22Rv1 (cell line): ENCODE results near the gene HBZ.

Experiments
- H3K27ac ChIP-seq: fragments of 450-650 bp; 2 replicates; pipeline ENCODE4 v1.5.1; 2017
- CTCF ChIP-seq: fragments of 450-650 bp; IDR thresholded peaks from 2 replicates; pipeline ENCODE4 v1.5.1; 2017; ENCODE audit warnings: mild to moderate bottlenecking
- ZFX ChIP-seq: fragments of 450-650 bp; IDR thresholded peaks from 2 replicates; pipeline ENCODE4 v1.6.1; 2017; ENCODE audit warnings: antibody characterized with exemption, borderline replicate concordance

Gene HBZ

DNA sequence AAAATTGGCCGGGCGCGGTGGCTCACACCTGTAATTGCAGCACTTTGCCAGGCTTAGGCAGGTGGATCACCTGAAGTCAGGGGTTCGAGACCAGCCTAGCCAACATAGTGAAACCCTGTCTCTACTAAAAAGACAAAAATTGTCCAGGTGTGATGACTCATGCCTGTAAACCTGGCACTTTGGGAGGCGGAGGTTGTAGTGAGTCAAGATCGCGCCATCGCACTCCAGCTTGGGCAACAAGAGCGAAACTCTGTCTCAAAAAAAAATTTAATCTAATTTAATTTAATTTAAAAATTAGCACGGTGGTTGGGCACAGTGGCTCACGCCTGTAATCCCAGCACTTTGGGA, 26.2 kb downstream of the HBZ start:
- H3K27ac ChIP-seq: no peak overlapping the region
- TF ChIP-seq CTCF: no peak
- TF ChIP-seq ZFX: no peak

DNA sequence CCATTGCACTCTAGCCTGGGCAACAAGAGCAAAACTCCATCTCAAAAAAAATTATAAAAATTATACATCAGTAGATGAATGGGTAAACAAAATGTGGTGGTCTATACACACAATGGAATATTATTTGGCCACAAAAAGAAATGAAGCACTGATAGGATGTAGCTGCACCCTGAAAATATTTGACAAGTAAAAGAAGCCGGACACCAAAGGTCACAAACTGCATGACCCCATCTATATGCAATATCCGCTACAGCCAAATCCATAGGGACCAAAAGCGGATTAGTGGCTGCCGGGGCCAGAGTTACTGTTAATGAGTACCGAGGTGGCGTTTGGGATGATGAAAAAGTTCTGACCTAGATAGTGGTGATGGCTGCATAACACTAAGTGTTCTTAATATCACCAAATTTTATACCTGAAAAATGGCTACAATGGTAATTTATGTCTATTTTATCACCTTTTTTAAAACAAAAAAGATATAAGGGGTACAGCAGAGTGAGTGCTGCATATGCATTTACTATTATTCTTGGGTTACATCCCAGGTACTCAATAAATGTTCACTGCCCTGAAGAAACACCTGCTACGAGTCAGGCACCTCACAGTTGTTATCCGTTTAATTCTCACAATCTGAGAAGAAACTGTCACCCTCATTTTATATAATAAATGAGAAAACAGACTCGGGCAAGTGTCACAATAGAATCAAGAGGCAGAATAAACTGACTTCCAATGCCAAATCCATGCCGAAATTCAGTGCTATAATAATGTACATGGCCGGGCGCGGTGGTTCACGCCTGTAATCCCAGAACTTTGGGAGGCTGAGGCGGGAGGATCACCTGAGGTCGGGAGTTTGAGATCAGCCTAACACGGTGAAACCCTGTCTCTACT, 27.0 kb downstream of the HBZ start:
- no peak for TF ChIP-seq ZFX
- no peak overlapping the region for H3K27ac ChIP-seq

GRCh38 chr16:180101-180675, 27.7 kb downstream of the HBZ start, which contains the start of gene HBQ1:
Gene HBQ1, plus strand, starts transcription at chr16:180459. Its CDS starts 28 bp downstream, at chr16:180487.
- H3K27ac ChIP-seq: peak within 1 kb of the TSS; percentile 76
- TF ChIP-seq ZFX (no peak), CTCF (peak; percentile 94)

DNA sequence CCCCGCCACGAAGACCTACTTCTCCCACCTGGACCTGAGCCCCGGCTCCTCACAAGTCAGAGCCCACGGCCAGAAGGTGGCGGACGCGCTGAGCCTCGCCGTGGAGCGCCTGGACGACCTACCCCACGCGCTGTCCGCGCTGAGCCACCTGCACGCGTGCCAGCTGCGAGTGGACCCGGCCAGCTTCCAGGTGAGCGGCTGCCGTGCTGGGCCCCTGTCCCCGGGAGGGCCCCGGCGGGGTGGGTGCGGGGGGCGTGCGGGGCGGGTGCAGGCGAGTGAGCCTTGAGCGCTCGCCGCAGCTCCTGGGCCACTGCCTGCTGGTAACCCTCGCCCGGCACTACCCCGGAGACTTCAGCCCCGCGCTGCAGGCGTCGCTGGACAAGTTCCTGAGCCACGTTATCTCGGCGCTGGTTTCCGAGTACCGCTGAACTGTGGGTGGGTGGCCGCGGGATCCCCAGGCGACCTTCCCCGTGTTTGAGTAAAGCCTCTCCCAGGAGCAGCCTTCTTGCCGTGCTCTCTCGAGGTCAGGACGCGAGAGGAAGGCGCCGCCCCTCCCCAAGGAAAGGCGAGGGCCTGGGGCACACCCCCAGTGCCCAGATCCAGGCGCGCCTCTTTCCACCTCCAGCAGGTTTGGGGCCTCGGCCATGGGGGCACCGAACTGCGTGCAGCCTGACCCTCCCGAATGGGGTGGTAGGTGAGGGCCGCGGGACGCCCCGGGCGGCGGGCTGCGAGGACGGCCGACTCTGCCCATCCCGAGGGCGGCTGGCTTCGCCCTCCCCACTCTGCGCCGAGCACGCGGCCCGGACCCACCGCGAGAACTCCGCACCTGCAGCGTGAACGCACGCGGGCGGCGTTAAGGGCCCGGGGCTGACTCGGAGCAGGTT, 28.5 kb downstream of the HBZ start:
- H3K27ac ChIP-seq: peak overlapping the region; percentile 76
- TF ChIP-seq CTCF: no peak
- no peak for TF ChIP-seq ZFX

DNA sequence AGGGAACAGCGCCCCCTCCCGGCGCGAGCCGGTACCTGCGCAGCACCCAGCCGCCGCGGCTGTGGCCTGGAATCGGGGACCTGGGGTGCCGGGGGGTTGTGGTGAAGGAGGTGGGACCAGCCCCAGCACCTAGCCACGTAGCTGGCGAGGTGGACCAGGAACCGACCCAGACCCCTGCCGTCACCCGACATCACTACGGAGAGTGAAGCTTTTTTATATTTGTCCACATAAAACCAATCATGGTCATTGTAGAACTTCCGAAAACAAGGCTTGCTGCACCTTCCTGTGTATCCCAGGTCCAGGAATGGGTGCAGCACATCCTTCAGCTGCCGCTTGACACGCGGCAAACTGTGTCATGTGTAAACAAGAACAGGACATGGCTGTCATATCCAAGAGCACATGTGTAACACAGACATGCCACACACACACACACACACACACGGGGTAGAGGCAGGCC, 29.1 kb downstream of the HBZ start:
- peak overlapping the region; percentile 76 for H3K27ac ChIP-seq
- TF ChIP-seq ZFX (no peak), CTCF (peak; percentile 96)

DNA sequence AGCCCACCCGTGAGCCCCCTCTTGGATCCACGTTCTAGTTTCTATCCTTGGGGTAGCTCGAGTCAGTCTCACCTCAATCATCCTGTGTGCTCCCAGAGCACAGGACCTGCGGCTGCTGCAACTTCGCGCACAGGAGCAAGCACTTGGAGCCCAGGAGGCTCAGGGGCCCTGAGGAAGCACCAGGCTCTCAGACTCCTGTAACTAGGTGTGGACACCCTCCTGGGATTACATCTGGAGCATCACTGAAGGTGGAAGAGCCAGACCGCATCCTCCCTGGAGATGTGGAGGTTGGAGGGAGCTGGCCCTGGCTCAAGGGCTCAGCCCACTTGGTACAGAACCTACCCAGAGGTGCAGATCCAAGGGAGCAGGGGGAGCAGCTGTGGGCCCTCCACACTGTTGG, 30.6 kb downstream of the HBZ start:
- H3K27ac ChIP-seq: peak overlapping the region; percentile 25; the same call in 1 of the 2 replicates
- TF ChIP-seq ZFX: no peak
- TF ChIP-seq CTCF: no peak

GRCh38 chr16:185213-185612, 32.8 kb downstream of the HBZ start:
- H3K27ac ChIP-seq: no peak overlapping the region
- no peak for TF ChIP-seq ZFX
- TF ChIP-seq CTCF: no peak
